B cell (primary cell): ENCODE measurements around the gene SPEM2. TPM values are rescaled to one million over a fixed set of nuclear protein-coding genes. Genes with fewer than 3 reads are reported as not detected.

Source experiments
- ATAC-seq: fragments of 200-7000 bp; cut with Tn5 transposase; one replicate; pipeline ENCODE4 v1.10.0; 2021; ENCODE audit warnings: low read depth, mild to moderate bottlenecking, moderate number of reproducible peaks, moderate library complexity
- CTCF ChIA-PET: fragments of 350-600 bp; sonication (Branson Sonifier 250); formaldehyde crosslinking; loops from one replicate; lab custom pipeline; 2021; ENCODE audit warnings: antibody characterized with exemption, inconsistent platforms; lab: Charles Lee
- POLR2A ChIA-PET: fragments of 350-600 bp; sonication (Branson Sonifier 250); formaldehyde crosslinking; loops from one replicate; lab custom pipeline; 2021; ENCODE audit warnings: antibody characterized with exemption; lab: Charles Lee
- DNase-seq: peaks from one replicate; pipeline ENCODE4 v3.0.0; 2013
- H2AFZ ChIP-seq: 2 replicates; pipeline ENCODE4 v1.6.1; 2012; ENCODE audit warnings: mild to moderate bottlenecking, low read depth, low read length; ENCODE audit not compliant: insufficient read depth, poor library complexity, severe bottlenecking
- H3K27ac ChIP-seq, 2 donors: 1 replicate in 1 of 2; 2 replicates in 1 of 2; pipeline ENCODE4 v1.5.1; 2012 to 2013; ENCODE audit warnings: low read length in 2 of 2, mild to moderate bottlenecking in 2 of 2, moderate library complexity in 1 of 2
- H3K27me3 ChIP-seq, 4 experiments: fragments of 200-600 bp in 1 of 4; sonication (generic) in 1 of 4; replicated peaks in 1 of 4; 1 replicate in 2 of 4; 2 replicates in 2 of 4; pipeline versions ENCODE4 v1.6.1 to v1.7.0; 2013 to 2016; ENCODE audit warnings: low read length in 3 of 4, mild to moderate bottlenecking in 2 of 4, mixed read lengths in 1 of 4, moderate library complexity in 1 of 4; ENCODE audit not compliant: insufficient read depth in 4 of 4, control insufficient read depth in 3 of 4; ENCODE audit errors: control extremely low read depth in 1 of 4
- H3K36me3 ChIP-seq, 2 experiments: replicated peaks in 1 of 2; 1 replicate in 1 of 2; 2 replicates in 1 of 2; pipeline versions ENCODE4 v1.6.1 to v1.7.1; 2013; ENCODE audit warnings: low read length in 1 of 2; ENCODE audit not compliant: insufficient read depth in 2 of 2, control insufficient read depth in 1 of 2; ENCODE audit errors: control extremely low read depth in 1 of 2, extremely low read depth in 1 of 2
- H3K4me1 ChIP-seq, 2 donors: fragments of 200-600 bp in 1 of 2; sonication (generic) in 1 of 2; 1 replicate in 1 of 2; 2 replicates in 1 of 2; pipeline versions ENCODE4 v1.5.1 to v1.6.1; 2013 to 2017; ENCODE audit warnings: low read length in 2 of 2; ENCODE audit not compliant: control insufficient read depth in 2 of 2, insufficient read depth in 2 of 2
- H3K4me2 ChIP-seq: replicated peaks from 2 replicates; pipeline ENCODE3; 2012; ENCODE audit warnings: mild to moderate bottlenecking, low read depth, low read length; ENCODE audit not compliant: poor library complexity, severe bottlenecking
- H3K4me3 ChIP-seq, 5 experiments: fragments of 200-600 bp in 1 of 5; sonication (generic) in 1 of 5; 1 replicate in 3 of 5; 2 replicates in 2 of 5; pipeline versions ENCODE4 v1.5.1 to v1.7.0; 2011 to 2016; ENCODE audit warnings: low read length in 4 of 5, mild to moderate bottlenecking in 4 of 5, low read depth in 2 of 5, control low read depth in 1 of 5, moderate library complexity in 1 of 5; ENCODE audit not compliant: insufficient read depth in 1 of 5; ENCODE audit errors: control extremely low read depth in 1 of 5, extremely low read depth in 1 of 5
- H3K79me2 ChIP-seq: fragments of 200-600 bp; sonication (generic); one replicate; pipeline ENCODE4 v1.6.0; 2016; ENCODE audit warnings: low read length; ENCODE audit not compliant: control insufficient read depth, insufficient read depth
- H3K9ac ChIP-seq: fragments of 200-600 bp; sonication (generic); 2 replicates; pipeline ENCODE4 v1.6.1; 2017; ENCODE audit warnings: mild to moderate bottlenecking, low read length, moderate library complexity
- H3K9me3 ChIP-seq, 3 donors: one replicate each; pipeline versions ENCODE4 v1.6.1 to v1.7.1; 2013; ENCODE audit warnings: low read length in 2 of 3; ENCODE audit not compliant: control insufficient read depth in 2 of 3, insufficient read depth in 1 of 3; ENCODE audit errors: control extremely low read depth in 1 of 3
- H4K20me1 ChIP-seq: 2 replicates; pipeline ENCODE4 v1.6.0; 2012; ENCODE audit warnings: mild to moderate bottlenecking, low read length; ENCODE audit not compliant: insufficient read depth, control insufficient read depth, poor library complexity, severe bottlenecking
- H3K27ac Mint-ChIP-seq: one replicate; pipeline ENCODE4 v1.8.0; 2021; ENCODE audit warnings: mixed read lengths
- H3K27me3 Mint-ChIP-seq: one replicate; pipeline ENCODE4 v1.8.0; 2021; ENCODE audit warnings: mixed read lengths
- H3K4me1 Mint-ChIP-seq: one replicate; pipeline ENCODE4 v1.8.0; 2021; ENCODE audit warnings: mixed read lengths
- H3K4me3 Mint-ChIP-seq: one replicate; pipeline ENCODE4 v1.8.0; 2021; ENCODE audit warnings: mixed read lengths
- H3K9me3 Mint-ChIP-seq: one replicate; pipeline ENCODE4 v1.8.0; 2022; ENCODE audit warnings: mixed read lengths; ENCODE audit not compliant: insufficient read depth
- CTCF ChIP-seq: fragments of 200-600 bp; IDR thresholded peaks from one replicate; pipeline ENCODE4 v1.8.0; 2022; ENCODE audit warnings: antibody characterized with exemption, mild to moderate bottlenecking
- EZH2 ChIP-seq: IDR thresholded peaks from 2 replicates; pipeline ENCODE4 v1.6.1; 2012; ENCODE audit warnings: borderline replicate concordance, low read depth, mild to moderate bottlenecking, moderate library complexity, low read length; ENCODE audit not compliant: insufficient read depth, poor library complexity, severe bottlenecking
- WGBS: methylation state at CpG from one replicate; pipeline ENCODE4 v1.1.5; 2013; ENCODE audit warnings: missing lambda C conversion rate; ENCODE audit not compliant: insufficient coverage; 5-methylcytosine and 5-hydroxymethylcytosine counted together
- intact Hi-C: fragments of 100-400 bp; cut with micrococcal nuclease; formaldehyde crosslinking; loops from one replicate; pipeline ENCODE4 v1.10.0; 2022
- polyA plus RNA-seq: library from polyadenylated mRNA; depleted of rRNA; stranded (reverse); fragments of >200 nt; gene quantifications from 2 replicates; pipeline ENCODE4 v1.2.3, GENCODE V29; 2012
- total RNA-seq, 2 donors: library from RNA; stranded (reverse); fragments of 120-200 nt in 1 of 2; gene quantifications; 1 replicate in 1 of 2; 2 replicates in 1 of 2; pipeline versions ENCODE4 v1.2.3 to v1.2.4, GENCODE V29; 2013 to 2022

Gene SPEM2
- total and polyA plus RNA-seq, 2 donors (not counting 1 experiment from before 2014, with no cell fraction given) = not detected

- no peak overlapping the region for H3K27ac ChIP-seq
- H3K9ac ChIP-seq = no peak overlapping the region
- TF ChIP-seq CTCF = no peak
- no peak for TF ChIP-seq EZH2
- H3K27me3 ChIP-seq = no peaks in the 10 kb centered on the region
- ChIA-PET CTCF (interaction anchor here (1.3 kb wide), 1 partner anchor 51 kb away, joined by 4 read pairs; no protein-coding TSS in a partner anchor), POLR2A (no interaction called here)
- peaks cover 7 to 10% of the 10 kb centered on the region in 2 donors for H3K4me1 ChIP-seq
- H3K79me2 ChIP-seq = peaks cover 10% of the 10 kb centered on the region
- intact Hi-C loops = no loop called here
- H3K4me2 ChIP-seq = no peak overlapping the region
- H2AFZ ChIP-seq = no peak overlapping the region
- H3K4me1 Mint-ChIP-seq = peaks cover 12% of the 10 kb centered on the region
- H3K4me3 Mint-ChIP-seq = no peak overlapping the region
- 96% methylated on average over 32 of the region's 44 CpGs for WGBS
- DNase-seq = no peak
- H3K27ac Mint-ChIP-seq = no peak overlapping the region
- H3K27me3 Mint-ChIP-seq = no peaks in the 10 kb centered on the region
- peaks cover 0 to 29% of the 10 kb centered on the region in 2 experiments for H3K36me3 ChIP-seq
- peaks cover 28% of the 10 kb centered on the region for H4K20me1 ChIP-seq
- no peaks in the 10 kb centered on the region for H3K9me3 ChIP-seq
- ATAC-seq = no peak
- no peaks in the 10 kb centered on the region for H3K9me3 Mint-ChIP-seq
- no peak overlapping the region for H3K4me3 ChIP-seq
Observed at GRCh38 chr17:7462474-7463371, 37.3 kb downstream of the SPEM2 start.

- no peak overlapping the region for H3K4me3 Mint-ChIP-seq
- no peaks in the 10 kb centered on the region for H3K9me3 Mint-ChIP-seq
- no peak for DNase-seq
- intact Hi-C loops = no loop called here
- POLR2A ChIA-PET = interaction anchor here (0.6 to 0.8 kb wide), 3 partner anchors 97 to 220 kb away, joined by 4 to 10 read pairs (median 6); no protein-coding TSS in a partner anchor
- Histone ChIP-seq H3K4me1 (peaks cover 8 to 12% of the 10 kb centered on the region in 2 donors), H3K9me3 (no peaks in the 10 kb centered on the region), H4K20me1 (peaks cover 35% of the 10 kb centered on the region), H3K9ac (no peak overlapping the region), H2AFZ (no peak overlapping the region), H3K27me3 (no peaks in the 10 kb centered on the region), H3K27ac (no peak overlapping the region), H3K4me2 (no peak overlapping the region), H3K79me2 (peaks cover 13% of the 10 kb centered on the region), H3K36me3 (peaks cover 0 to 29% of the 10 kb centered on the region in 2 experiments), H3K4me3 (no peak overlapping the region)
- no peak for TF ChIP-seq CTCF
- TF ChIP-seq EZH2 = no peak
- no peak overlapping the region for H3K27ac Mint-ChIP-seq
- H3K27me3 Mint-ChIP-seq = no peaks in the 10 kb centered on the region
- 97% methylated on average over 10 of the region's 14 CpGs for whole genome bisulfite sequencing
- peaks cover 14% of the 10 kb centered on the region for H3K4me1 Mint-ChIP-seq
- CTCF ChIA-PET = no interaction called here
- no peak for ATAC-seq
Observed at GRCh38 chr17:7463372-7463846, 38.0 kb downstream of the SPEM2 start.
